AG08396 (cell line): ENCODE data around the gene PALLD.
"Not testable (repeated sequence)": the region's sequence is repeated elsewhere in the genome, so short reads cannot be mapped to it uniquely, and the experiment has no call there.

Experiments
- DNase-seq: peaks from one replicate; pipeline ENCODE4 v3.0.0; 2012; ENCODE audit warnings: low spot score, mixed read lengths

Gene PALLD

GRCh38 chr4:168710353-168710946 is 213.6 kb downstream of the PALLD start:
- peak; percentile 61 for DNase-seq

DNA sequence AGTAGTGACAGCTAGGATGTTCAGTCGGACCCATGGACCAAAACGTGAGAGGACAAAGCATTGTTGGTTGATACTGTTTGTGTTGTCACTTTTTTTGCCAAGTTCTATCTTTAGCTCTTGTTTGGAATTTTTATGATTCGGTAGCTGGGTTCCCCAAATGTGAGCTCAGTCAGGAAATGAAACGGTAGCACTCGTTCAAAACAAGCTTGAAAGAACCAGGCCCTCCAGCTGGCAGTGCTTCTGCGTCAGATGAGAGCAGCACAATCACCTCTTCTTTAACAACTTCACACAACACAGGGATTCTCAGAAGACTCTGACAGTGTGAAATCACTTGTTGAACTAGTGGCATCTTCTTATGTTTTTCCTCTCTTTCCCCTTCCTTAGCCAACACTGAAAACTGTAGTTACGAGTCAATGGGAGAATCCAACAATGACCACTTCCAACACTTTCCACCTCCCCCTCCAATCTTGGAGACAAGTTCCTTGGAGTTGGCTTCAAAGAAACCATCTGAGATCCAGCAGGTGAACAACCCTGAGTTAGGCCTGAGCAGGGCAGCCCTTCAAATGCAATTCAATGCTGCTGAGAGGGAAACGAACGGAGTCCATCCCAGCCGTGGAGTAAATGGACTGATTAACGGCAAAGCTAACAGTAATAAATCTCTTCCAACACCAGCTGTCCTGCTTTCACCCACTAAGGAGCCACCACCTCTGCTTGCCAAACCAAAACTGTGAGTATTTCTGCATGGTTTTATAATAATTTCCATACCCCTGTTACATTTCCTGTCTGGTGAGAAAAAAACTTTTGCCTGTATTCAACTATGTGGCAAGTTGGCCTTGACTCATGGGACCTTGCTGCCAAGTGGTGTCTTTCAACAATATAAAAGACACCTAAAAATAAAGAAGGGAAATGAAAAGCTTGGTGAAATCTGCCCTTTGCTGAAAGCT is 214.6 kb downstream of the PALLD start:
- DNase-seq: peak; percentile 36

DNA sequence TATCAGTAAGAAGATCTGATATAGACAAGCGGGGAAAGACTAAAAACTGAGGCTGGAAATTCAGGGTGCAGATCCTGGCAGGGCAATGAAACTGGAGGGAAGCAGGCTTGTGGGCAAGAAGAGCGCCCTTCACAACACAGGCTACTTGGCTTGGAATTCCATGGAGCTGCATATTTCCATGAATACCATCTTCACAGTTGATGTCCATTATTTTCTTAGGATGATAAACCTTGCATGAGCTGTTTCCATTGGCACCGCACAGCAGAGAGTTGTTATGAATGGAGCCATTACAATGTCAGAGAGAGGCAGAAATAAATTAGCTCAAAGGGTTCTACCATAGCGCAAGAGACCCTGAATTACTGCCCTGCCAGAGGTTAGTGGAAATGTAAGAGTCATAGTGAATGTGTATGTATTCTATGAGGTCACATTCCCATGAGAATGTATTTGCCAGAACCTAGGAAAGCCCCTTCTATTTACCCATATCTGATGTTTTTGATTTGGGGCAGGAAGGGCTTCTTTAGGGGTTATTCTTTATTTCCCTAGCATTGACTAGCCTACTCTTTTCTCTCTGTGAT is 215.6 kb downstream of the PALLD start:
- no peak for DNase-seq

DNA sequence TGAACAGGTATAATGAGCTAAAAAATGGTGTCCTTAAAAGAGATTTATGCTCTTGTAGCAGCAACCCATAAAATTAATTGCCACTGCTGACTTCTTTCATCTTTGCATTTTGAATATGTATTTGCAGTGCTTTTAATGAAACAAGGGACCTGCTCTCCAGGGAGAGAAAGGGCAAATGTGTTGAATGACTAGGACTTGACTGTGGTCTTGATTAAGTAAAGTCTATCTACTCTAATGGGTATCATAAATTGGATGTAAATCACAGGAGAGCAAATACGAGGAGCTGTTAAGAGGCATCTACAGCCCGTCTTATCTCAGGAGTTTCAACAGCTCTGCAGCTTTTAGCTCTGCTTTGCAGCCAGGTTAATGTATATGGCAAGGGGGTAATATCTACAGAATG is 216.4 kb downstream of the PALLD start:
- DNase-seq: no peak

- no peak for DNase-seq
These were observed 219.0 kb downstream of the PALLD start for GRCh38 chr4:168715896-168716295.

DNA sequence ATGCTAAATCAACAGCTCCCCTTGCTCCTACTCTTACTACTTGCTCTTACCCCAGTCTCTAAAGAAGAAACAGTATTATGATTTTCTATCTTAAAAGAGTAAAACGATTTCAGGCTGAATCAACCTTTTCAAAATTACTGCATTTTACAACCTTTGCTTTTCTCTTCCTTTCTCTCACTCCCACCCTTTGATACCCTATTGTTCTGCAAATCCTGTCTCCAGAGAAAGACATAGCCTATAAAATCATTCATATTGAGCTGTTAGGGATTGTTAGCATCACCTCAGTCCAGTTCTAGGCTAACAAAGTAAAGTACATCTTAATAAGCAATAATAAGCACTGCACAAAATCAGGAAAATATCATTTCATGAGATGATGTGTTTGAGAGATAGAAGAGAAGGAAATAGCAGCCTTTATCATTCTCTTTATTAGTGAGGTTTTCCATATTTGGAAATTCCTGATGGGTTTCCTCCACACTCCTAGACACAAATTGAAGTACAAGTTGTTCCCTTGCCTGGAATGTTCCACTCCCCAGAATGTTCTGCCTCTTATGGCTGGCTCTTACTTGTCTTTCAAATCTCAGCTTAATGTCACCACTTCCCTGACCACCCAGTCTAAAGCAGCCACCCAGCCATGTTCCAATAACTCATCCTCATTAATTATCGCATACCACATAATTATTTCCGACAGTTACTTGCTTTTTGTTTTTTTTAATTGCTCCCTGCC is 219.7 kb downstream of the PALLD start:
- no peak for DNase-seq

DNA sequence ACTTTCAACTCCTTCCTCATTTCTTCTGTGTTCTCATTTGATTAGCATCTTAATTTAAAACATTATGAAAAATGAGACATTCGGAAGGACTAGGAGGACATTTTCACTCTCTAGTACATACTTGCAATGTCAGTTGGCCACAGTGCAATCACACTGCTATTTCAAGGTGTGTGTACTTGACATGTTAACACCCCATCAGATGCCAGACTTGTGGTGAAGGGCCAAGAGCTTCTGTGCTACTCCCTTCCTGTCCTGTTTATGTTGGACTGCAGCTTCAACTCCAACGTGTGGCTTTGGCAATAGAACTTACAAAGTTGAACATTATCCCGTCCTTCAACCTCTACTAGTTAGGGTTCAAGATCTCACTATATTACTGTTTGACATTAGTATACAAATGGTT is 221.0 kb downstream of the PALLD start:
- no peak for DNase-seq

GRCh38 chr4:168719725-168720124 is 222.9 kb downstream of the PALLD start:
- DNase-seq: no peak

GRCh38 chr4:168720396-168720900 is 223.6 kb downstream of the PALLD start:
- no peak for DNase-seq

GRCh38 chr4:168722391-168722790 is 225.5 kb downstream of the PALLD start:
- no peak for DNase-seq

- DNase-seq: no peak
These were observed 226.2 kb downstream of the PALLD start for GRCh38 chr4:168723020-168723419.

DNA sequence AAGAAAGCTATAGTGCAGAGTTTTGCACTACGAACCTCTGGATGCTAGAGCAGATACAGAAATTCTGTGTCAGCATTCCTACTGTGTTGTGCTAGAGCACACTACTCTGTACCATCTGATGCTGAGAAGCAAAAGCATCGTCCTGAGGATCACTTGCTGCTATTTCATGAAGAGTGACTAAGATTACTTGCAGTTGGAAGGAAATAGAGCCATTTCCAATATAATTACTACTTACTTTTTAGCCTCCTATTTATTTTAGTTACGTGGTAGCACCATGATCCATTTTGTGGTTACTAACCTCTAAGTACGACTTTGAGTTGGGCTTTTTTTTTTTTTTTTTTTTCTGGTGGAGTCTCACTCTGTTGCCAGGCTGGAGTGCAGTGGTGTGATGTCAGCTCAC is 226.7 kb downstream of the PALLD start:
- no peak for DNase-seq

- DNase-seq: no peak
These were observed 227.4 kb downstream of the PALLD start for GRCh38 chr4:168724243-168724642.

DNA sequence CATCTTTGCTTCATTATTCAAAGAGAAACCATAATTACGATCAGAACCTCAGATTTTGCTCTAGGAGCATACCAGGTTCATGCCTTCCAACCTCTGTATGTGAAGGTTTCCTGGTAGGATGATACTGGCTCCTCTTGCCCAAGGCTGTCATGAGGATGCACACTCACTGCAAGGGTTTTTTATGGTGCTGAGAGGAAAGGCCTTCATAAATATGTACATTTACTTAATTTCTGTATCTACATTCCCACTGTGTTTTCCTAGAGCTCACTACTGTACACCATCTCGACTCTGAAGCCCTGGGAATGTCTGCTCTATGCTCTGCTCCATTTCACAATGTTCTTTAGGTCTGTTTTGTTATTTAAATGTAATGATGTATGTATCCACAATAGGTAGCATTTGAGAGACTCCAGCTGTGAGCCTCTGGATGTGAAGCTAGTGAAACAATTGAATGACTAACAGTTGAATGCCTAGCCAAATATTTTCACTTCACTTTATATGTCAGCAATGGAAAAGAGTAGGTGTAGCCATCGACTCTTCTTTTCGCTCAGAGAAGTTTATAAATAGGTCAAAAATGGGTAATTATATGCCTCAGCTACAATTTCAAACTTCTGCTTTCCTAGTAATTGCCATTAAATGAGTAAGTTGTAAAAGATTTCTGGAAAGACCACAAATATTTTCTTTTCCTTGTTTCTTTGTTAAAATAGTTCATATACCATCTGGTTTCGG is 228.0 kb downstream of the PALLD start:
- DNase-seq: no peak

DNA sequence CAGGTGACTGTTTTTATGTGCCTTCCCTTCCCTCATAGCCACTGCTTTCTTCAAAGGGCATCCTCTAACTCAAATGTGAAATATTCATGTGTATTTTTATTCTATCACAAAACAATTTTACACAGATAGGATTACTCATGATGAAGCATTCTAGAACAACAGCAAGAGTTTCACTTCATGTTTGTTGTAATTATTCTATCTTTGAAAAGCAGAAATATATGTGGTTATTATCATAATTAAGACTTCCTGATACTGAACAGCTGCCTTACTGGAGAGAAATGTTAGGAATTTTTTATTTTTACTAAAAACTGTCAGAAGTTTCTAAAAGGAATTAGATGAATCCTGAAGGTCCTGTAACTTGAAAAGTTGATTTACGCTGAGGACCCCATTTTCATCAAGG is 229.1 kb downstream of the PALLD start:
- DNase-seq: no peak

GRCh38 chr4:168727181-168727580 is 230.3 kb downstream of the PALLD start:
- DNase-seq: not testable (repeated sequence)

GRCh38 chr4:168731006-168731636 is 234.3 kb downstream of the PALLD start:
- no peak for DNase-seq

DNA sequence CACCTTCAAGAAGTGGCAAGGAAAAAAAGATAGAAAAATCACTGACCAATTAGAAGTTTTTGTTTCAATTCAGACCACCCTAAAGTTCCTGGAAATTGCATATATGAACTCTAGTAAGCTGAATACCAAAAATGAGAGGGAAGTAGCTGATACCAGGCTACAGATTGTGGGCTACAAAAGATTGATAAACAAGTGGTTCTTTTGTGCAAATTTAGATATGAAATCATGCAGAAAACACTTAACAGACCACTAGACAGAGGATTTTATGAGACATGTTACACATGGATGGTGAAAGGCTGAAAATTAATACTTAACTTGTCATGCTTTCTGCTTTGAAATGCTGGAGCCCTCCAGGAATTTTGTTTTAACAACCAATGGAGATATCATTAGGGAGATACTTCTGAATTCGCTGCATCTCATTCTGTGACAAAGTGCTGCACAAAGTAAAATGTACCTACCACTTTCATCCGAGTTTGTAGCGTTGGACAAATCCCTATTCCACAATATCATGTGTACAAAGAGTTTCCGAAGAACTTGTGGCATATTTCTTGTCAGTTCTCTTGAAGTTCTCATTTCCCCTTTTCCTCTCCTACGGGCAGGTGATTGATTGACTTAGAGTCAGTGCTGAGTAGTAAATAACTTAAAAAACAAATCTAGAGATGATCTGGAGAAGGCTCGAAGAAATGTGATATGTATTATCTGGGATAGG is 235.0 kb downstream of the PALLD start:
- no peak for DNase-seq

GRCh38 chr4:168732714-168733113 is 235.9 kb downstream of the PALLD start:
- no peak for DNase-seq
